HFFc6 (cell line): ENCODE results near the gene HSD11B2. TPM values are rescaled to one million over a fixed set of nuclear protein-coding genes. Genes with fewer than 3 reads are reported as not detected.
A peak's percentile ranks its signal among the peaks of the same experiment; 100 is the strongest.

Experiments
- DNase-seq: peaks from one replicate; pipeline ENCODE4 v3.0.0-alpha.2; 2018
- H3K27ac Mint-ChIP-seq: 2 replicates; pipeline ENCODE4 v1.8.0; 2020; ENCODE audit warnings: mild to moderate bottlenecking, mixed read lengths
- H3K27me3 Mint-ChIP-seq: 2 replicates; pipeline ENCODE4 v1.8.0; 2021; ENCODE audit warnings: mild to moderate bottlenecking, moderate library complexity, mixed read lengths; ENCODE audit not compliant: insufficient read depth
- H3K36me3 Mint-ChIP-seq: 2 replicates; pipeline ENCODE4 v1.8.0; 2021; ENCODE audit warnings: low read depth, mixed read lengths
- H3K4me1 Mint-ChIP-seq: 2 replicates; pipeline ENCODE4 v1.8.0; 2020; ENCODE audit warnings: low read depth, mixed read lengths
- H3K4me3 Mint-ChIP-seq: 2 replicates; pipeline ENCODE4 v1.8.0; 2020; ENCODE audit warnings: mild to moderate bottlenecking, moderate library complexity, mixed read lengths
- H3K9me3 Mint-ChIP-seq: 2 replicates; pipeline ENCODE4 v1.8.0; 2020; ENCODE audit warnings: mild to moderate bottlenecking, mixed read lengths
- total RNA-seq, 6 experiments: library from RNA; stranded (reverse); fragmentation: NEBNext Ultra II Directional; extraction: Animal tissue kit (Norgen Biotek cat#: 25700); gene quantifications; 2 replicates in 1 of 6; 3 replicates in 5 of 6; pipeline ENCODE4 v1.2.3, GENCODE V29; 2021
- TF ChIP-seq, protein P1 (sequence below): fragments of 200-600 bp; sonication (generic); IDR thresholded peaks from 2 replicates; pipeline ENCODE4 v1.5.0; 2021; ENCODE audit warnings: antibody characterized with exemption, mild to moderate bottlenecking

The HSD11B2 gene
- total RNA-seq, 6 experiments from 2014 or later: not detected

DNA sequence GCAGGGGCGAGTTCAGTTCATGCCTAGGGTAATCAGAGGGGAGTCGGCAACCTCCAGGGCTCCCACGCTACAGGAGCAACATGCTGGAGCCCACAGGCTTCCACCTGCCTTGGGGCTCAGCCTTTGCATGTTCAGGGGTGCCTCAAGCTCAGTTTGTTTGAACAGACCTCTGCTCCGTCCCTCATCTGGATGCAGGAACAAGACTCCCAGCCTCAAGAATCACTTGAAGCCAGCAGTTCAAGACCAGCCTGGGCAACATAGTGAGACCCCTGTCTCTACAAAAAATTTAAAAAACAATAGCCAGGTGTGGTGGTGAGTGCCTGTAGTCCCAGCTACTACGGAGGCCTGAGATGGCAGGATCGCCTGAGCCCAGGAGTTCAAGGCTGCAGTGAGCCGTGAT is 4.9 kb upstream of the HSD11B2 start:
- Mint-ChIP-seq H3K9me3 (no peaks in the 10 kb centered on the region), H3K4me1 (no peaks in the 10 kb centered on the region; the same call in 1 of the 2 replicates), H3K27ac (no peak overlapping the region), H3K36me3 (no peaks in the 10 kb centered on the region), H3K4me3 (no peak overlapping the region), H3K27me3 (peaks cover 37% of the 10 kb centered on the region)
- no peak for DNase-seq
- TF ChIP-seq, protein P1, sequence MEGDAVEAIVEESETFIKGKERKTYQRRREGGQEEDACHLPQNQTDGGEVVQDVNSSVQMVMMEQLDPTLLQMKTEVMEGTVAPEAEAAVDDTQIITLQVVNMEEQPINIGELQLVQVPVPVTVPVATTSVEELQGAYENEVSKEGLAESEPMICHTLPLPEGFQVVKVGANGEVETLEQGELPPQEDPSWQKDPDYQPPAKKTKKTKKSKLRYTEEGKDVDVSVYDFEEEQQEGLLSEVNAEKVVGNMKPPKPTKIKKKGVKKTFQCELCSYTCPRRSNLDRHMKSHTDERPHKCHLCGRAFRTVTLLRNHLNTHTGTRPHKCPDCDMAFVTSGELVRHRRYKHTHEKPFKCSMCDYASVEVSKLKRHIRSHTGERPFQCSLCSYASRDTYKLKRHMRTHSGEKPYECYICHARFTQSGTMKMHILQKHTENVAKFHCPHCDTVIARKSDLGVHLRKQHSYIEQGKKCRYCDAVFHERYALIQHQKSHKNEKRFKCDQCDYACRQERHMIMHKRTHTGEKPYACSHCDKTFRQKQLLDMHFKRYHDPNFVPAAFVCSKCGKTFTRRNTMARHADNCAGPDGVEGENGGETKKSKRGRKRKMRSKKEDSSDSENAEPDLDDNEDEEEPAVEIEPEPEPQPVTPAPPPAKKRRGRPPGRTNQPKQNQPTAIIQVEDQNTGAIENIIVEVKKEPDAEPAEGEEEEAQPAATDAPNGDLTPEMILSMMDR: no peak

DNA sequence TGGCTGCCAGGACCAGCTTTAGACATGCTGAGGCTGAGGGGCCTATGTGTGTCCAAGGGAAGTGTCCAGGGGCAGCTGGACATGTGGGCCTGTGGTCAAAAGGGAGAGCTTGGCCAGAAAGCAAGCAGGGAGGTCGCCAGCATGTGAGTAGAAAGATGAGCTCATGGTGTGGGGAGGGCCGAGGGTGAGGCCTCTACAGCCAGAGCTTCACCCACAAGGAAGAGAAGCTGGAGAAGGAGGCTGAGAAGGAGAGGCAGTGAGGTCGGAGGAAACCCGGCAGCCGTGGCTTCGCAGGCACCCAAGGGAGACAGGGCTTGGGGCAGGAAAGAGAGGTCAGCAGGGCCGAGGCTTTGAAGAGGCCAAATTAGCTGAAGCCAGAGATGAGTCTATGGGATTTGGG is 4.0 kb upstream of the HSD11B2 start:
- no peak for DNase-seq
- Mint-ChIP-seq H3K27ac (no peak overlapping the region), H3K36me3 (no peaks in the 10 kb centered on the region), H3K27me3 (peaks cover 38% of the 10 kb centered on the region), H3K9me3 (no peaks in the 10 kb centered on the region), H3K4me1 (no peaks in the 10 kb centered on the region; the same call in 1 of the 2 replicates), H3K4me3 (no peak overlapping the region)
- TF ChIP-seq, protein P1: no peak

DNA sequence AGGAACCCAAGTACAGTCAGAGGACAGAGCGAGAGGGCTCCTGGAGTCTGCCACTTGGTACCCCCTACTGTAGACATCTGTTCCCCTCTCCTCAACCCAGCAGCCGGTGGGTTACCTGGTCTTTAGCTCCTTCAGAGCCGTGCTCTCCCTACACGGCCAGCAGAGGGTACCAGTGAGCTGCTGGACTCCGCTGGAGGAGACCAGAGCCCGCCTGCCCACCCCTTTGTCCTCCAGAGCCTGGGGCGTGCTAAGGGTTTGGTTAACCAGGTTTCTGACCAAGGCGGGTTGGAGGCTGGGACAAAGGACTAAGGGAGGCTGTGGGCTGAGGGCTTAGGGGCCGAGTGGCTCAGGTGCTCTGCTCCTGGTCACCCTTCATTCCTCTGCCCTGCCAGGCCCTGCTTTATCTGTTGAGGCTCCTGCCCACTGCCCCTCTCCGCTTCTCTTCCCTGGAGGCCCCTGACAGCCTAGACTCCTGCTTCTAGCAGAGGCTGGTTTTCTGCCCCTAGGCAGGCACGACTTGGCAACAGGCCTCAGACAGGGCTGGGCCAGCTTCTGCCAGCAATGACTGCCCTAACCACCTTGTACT is 2.7 kb upstream of the HSD11B2 start:
- peak; percentile 39 for DNase-seq

DNA sequence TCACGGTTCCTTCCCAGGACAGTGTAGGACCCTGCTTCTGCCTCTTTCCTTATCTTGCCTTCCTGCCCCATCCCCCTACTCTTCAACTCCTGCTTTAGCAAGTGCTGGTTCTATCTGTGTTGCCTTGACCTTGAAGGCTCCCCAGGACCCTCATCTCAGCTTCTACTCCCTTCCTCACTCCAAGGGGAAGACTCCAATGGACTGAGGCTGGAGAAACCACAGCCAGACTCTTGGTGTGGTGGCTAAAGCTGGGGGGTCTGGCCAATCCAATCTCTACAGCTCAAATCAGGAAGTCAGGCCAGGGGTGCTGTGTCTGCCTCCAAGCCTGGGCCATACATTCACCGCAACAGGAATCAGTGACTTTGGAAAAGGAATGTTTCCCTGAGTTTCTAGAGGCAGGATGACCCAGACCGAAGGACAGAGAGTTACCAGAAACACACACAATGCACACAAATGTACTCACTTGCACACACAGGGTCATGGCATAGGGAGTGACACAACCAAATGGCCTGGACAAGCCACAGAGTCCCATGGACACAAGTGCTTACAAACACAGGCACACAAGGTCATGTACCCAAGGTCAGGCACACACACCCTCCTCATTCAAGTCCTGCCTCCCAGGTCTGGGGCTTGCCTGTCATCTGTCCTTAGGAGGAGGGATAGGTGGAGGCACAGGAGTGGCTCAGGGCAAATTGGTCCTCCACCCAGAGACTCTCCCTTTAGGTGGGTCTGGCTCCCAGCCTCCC is 1.7 kb upstream of the HSD11B2 start:
- Mint-ChIP-seq H3K4me3 (no peak overlapping the region), H3K4me1 (no peaks in the 10 kb centered on the region; the same call in 1 of the 2 replicates), H3K27me3 (peaks cover 33% of the 10 kb centered on the region)

More for the DNA sequence above, 2.7 kb upstream of the HSD11B2 start:
- TF ChIP-seq, protein P1: peak; percentile 86
- Mint-ChIP-seq H3K4me1 (no peaks in the 10 kb centered on the region; the same call in 1 of the 2 replicates), H3K27me3 (peaks cover 36% of the 10 kb centered on the region), H3K36me3 (no peaks in the 10 kb centered on the region), H3K9me3 (no peaks in the 10 kb centered on the region), H3K4me3 (no peak overlapping the region), H3K27ac (no peak overlapping the region; the same call in 1 of the 2 replicates)

DNA sequence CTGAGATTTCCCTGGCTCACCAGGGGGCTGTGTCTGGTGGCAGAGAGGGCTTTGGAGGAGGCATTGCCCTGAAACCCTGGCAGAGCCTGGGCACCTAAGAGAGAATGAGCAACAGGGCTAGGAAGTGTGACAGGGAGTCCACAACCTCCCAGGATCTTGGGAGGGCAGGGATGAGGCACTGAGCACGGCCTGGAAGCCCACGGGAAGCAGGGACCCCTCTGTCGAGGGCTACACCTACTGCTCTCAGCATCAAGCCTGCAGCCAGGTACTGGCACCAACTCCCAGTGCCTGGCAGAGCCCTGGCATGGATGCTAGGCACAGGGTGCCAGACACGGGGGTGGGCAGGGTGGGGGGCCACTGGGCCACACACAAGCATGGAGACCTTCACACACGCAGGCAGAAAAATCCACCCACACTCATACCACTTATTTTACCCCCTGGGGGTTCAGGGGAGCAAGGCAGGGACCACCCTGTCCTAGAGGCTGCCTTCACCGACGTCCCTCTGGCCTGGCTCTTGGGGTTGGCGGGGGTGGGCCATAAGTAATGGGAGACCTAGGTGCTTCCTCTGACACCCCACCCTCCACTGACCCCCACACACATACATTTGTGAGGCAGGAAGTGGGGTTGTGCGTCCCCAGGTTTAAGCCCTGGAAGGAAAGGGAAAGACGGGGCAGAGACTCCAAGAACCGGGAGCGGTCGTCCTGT is 970 bp upstream of the HSD11B2 start:
- Mint-ChIP-seq H3K27ac (no peak overlapping the region), H3K9me3 (no peaks in the 10 kb centered on the region), H3K4me3 (peak overlapping the region; percentile 65), H3K4me1 (no peaks in the 10 kb centered on the region; the same call in 1 of the 2 replicates), H3K36me3 (no peaks in the 10 kb centered on the region), H3K27me3 (peaks cover 32% of the 10 kb centered on the region)
- no peak for DNase-seq
- TF ChIP-seq, protein P1: no peak

More for the DNA sequence above, 1.7 kb upstream of the HSD11B2 start:
- Mint-ChIP-seq H3K27ac (no peak overlapping the region), H3K36me3 (no peaks in the 10 kb centered on the region), H3K9me3 (no peaks in the 10 kb centered on the region)
- no peak for DNase-seq
- TF ChIP-seq, protein P1: no peak
